LNCAP (cell line): Measurements from ENCODE around the gene PTPRN2.

Experiments used
- CTCF ChIP-seq: fragments of 450-650 bp; IDR thresholded peaks from 2 replicates; pipeline ENCODE4 v1.5.1; 2017; ENCODE audit warnings: mild to moderate bottlenecking

The PTPRN2 gene

GRCh38 chr7:157617401-157617800, 970.2 kb downstream of the PTPRN2 start:
- TF ChIP-seq CTCF, result no peak

- TF ChIP-seq CTCF, result no peak
Measured at GRCh38 chr7:157616931-157617330, 970.7 kb downstream of the PTPRN2 start.

- TF ChIP-seq CTCF, result no peak
Measured at GRCh38 chr7:157616426-157616825, 971.2 kb downstream of the PTPRN2 start.

- TF ChIP-seq CTCF, result no peak
Measured at GRCh38 chr7:157615852-157616251, 971.8 kb downstream of the PTPRN2 start.

- no peak for TF ChIP-seq CTCF
Measured at GRCh38 chr7:157615101-157615817, 972.4 kb downstream of the PTPRN2 start.

GRCh38 chr7:157614457-157615020, 973.1 kb downstream of the PTPRN2 start:
- TF ChIP-seq CTCF, result no peak

- TF ChIP-seq CTCF, result no peak
Measured at GRCh38 chr7:157613575-157614322, 973.9 kb downstream of the PTPRN2 start.
